B cell (primary cell): Measurements from ENCODE around the gene SLC6A1.

Source experiments
- EZH2 ChIP-seq: IDR thresholded peaks from 2 replicates; pipeline ENCODE4 v1.6.1; 2012; ENCODE audit warnings: borderline replicate concordance, low read depth, mild to moderate bottlenecking, moderate library complexity, low read length; ENCODE audit not compliant: insufficient read depth, poor library complexity, severe bottlenecking
- TF ChIP-seq, protein P1 (sequence below): fragments of 200-600 bp; IDR thresholded peaks from one replicate; pipeline ENCODE4 v1.8.0; 2022; ENCODE audit warnings: antibody characterized with exemption, mild to moderate bottlenecking

DNA sequence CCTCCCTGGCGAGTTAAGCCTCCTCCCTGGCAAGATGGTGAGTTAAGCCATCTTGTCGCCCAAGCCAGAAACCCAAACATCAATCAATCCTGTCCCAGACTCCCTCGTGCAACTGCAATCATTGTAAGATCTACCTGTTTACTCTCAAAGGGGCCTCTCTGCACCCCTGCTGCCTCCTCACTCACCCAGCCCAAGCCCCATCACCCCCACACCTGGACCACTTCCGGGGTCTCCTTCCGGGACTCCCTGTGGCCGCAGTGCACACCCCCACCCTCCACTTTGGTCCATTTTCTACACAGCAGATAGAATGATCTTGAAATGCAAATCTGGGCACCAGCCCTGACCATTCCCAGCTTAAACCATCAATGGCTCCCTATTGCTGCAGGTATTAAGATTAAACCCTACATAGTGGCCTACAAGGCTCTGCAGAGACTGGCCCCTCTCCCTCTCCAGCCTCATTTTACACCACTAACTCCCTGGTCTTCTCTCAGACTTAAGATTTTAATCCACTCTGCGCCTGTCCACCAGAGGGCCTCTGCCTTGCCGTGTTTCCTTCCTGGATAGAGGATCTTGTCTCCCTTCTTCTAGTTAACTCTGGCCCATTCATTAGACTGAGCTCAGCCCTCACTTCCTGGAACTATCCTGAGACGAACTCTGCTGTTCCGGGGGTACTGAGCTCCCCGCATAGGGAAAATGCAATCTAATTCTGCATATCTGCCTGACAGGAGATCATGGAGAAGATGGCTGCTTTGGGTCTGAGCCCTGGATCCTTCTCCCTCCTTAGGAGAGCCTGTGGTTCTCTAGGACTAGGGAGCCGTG lies 41.9 kb upstream of the SLC6A1 start:
- TF ChIP-seq, protein P1, sequence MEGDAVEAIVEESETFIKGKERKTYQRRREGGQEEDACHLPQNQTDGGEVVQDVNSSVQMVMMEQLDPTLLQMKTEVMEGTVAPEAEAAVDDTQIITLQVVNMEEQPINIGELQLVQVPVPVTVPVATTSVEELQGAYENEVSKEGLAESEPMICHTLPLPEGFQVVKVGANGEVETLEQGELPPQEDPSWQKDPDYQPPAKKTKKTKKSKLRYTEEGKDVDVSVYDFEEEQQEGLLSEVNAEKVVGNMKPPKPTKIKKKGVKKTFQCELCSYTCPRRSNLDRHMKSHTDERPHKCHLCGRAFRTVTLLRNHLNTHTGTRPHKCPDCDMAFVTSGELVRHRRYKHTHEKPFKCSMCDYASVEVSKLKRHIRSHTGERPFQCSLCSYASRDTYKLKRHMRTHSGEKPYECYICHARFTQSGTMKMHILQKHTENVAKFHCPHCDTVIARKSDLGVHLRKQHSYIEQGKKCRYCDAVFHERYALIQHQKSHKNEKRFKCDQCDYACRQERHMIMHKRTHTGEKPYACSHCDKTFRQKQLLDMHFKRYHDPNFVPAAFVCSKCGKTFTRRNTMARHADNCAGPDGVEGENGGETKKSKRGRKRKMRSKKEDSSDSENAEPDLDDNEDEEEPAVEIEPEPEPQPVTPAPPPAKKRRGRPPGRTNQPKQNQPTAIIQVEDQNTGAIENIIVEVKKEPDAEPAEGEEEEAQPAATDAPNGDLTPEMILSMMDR: no peak
- TF ChIP-seq EZH2: no peak
